Thoracic aorta (tissue), 2 donors: ENCODE data around the gene ERVH48-1. TPM values are rescaled to one million over a fixed set of nuclear protein-coding genes. Genes with fewer than 3 reads are reported as not detected.

ENCODE experiments used
- ATAC-seq: fragments of 150-250 bp; one replicate; pipeline ENCODE4 v1.8.0; 2017; ENCODE audit warnings: low read depth; ENCODE audit not compliant: insufficient number of reproducible peaks, low FRiP score
- DNase-seq: peaks from one replicate; pipeline ENCODE4 v3.0.0-alpha.2; 2020; ENCODE audit warnings: low spot score
- H3K27ac ChIP-seq, 2 donors: fragments of 200-600 bp; sonication (generic); 1 replicate in 1 of 2; 2 replicates in 1 of 2; pipeline ENCODE4 v1.5.1; 2016; ENCODE audit warnings: mild to moderate bottlenecking in 2 of 2, moderate library complexity in 2 of 2
- H3K27me3 ChIP-seq: fragments of 200-600 bp; sonication (generic); replicated peaks from 2 replicates; pipeline ENCODE4 v1.6.0; 2016; ENCODE audit warnings: mild to moderate bottlenecking; ENCODE audit not compliant: insufficient read depth
- H3K36me3 ChIP-seq: fragments of 200-600 bp; sonication (generic); one replicate; pipeline ENCODE4 v1.5.1; 2016
- H3K4me1 ChIP-seq, 2 donors: fragments of 200-600 bp; sonication (generic); 1 replicate in 1 of 2; 2 replicates in 1 of 2; pipeline versions ENCODE4 v1.5.1 to v1.6.0; 2016; ENCODE audit warnings: low read depth in 2 of 2, mild to moderate bottlenecking in 1 of 2; ENCODE audit not compliant: control insufficient read depth in 1 of 2
- H3K4me3 ChIP-seq: fragments of 200-600 bp; sonication (generic); 2 replicates; pipeline ENCODE4 v1.5.1; 2016; ENCODE audit warnings: mild to moderate bottlenecking
- H3K9me3 ChIP-seq: fragments of 200-600 bp; sonication (generic); 2 replicates; pipeline ENCODE4 v1.5.1; 2016
- total RNA-seq, 2 donors: library from RNA; depleted of rRNA; stranded (reverse); fragments of >200 nt; gene quantifications; one replicate each; pipeline versions ENCODE4 v1.1.0 to v1.2.3, GENCODE V29; 2016
- TF ChIP-seq, protein P1 (sequence below): fragments of 200-600 bp; sonication (generic); IDR thresholded peaks from one replicate; pipeline ENCODE4 v1.5.1; 2019; ENCODE audit warnings: antibody characterized with exemption

Gene ERVH48-1
- total RNA-seq, result not detected

DNA sequence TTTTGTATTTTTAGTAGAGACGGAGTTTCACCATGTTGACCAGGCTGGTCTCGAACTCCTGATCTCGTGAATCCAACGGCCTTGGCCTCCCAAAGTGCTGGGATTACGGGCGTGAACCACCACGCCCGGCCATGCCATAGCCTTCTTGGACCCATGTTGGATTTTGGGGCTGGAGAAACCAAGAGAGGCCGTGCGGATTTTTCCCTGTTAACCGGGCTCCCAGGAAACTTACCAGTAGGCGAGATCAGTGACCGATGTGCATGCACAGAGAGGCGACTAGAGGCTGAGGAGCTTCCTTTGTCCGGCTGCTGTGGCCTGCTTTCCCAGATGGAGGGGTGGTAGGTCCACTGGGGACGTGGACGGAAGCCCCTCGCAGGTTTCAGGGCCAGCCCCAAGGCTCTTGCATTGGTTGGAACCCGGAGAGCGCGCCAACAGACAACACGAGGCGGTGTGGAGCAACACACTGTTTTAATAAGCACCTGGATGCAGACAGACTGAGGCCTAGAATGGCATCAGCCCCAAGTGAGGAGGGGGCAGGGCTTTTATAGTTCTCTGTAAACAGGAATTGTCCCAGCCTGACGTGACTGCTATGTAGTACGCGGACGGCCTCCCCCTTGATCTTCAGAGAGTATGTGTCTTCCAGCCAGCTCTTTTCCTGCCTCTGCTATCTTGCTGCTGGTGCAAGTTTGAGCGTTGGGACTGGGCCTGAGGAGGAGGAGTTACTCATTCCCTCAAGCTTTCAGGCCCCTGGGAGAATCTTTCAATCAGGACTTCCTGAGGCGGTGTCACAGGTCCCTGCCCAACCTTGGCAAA lies at the start of gene ERVH48-1:
Gene ERVH48-1, minus strand, starts transcription at position 517 of the 813 bp plus-strand sequence. CDS start 6,624 bp downstream, outside the sequence.
- Histone ChIP-seq H3K27ac (no peak within 1 kb of the TSS), H3K36me3 (no peaks in the 10 kb centered on the region), H3K9me3 (no peaks in the 10 kb centered on the region), H3K27me3 (no peaks in the 10 kb centered on the region), H3K4me1 (peaks cover 0 to 4% of the 10 kb centered on the region in 2 donors), H3K4me3 (no peak within 1 kb of the TSS)
- TF ChIP-seq, protein P1, sequence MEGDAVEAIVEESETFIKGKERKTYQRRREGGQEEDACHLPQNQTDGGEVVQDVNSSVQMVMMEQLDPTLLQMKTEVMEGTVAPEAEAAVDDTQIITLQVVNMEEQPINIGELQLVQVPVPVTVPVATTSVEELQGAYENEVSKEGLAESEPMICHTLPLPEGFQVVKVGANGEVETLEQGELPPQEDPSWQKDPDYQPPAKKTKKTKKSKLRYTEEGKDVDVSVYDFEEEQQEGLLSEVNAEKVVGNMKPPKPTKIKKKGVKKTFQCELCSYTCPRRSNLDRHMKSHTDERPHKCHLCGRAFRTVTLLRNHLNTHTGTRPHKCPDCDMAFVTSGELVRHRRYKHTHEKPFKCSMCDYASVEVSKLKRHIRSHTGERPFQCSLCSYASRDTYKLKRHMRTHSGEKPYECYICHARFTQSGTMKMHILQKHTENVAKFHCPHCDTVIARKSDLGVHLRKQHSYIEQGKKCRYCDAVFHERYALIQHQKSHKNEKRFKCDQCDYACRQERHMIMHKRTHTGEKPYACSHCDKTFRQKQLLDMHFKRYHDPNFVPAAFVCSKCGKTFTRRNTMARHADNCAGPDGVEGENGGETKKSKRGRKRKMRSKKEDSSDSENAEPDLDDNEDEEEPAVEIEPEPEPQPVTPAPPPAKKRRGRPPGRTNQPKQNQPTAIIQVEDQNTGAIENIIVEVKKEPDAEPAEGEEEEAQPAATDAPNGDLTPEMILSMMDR, result no peak
- ATAC-seq (no peak), DNase-seq (no peak)

DNA sequence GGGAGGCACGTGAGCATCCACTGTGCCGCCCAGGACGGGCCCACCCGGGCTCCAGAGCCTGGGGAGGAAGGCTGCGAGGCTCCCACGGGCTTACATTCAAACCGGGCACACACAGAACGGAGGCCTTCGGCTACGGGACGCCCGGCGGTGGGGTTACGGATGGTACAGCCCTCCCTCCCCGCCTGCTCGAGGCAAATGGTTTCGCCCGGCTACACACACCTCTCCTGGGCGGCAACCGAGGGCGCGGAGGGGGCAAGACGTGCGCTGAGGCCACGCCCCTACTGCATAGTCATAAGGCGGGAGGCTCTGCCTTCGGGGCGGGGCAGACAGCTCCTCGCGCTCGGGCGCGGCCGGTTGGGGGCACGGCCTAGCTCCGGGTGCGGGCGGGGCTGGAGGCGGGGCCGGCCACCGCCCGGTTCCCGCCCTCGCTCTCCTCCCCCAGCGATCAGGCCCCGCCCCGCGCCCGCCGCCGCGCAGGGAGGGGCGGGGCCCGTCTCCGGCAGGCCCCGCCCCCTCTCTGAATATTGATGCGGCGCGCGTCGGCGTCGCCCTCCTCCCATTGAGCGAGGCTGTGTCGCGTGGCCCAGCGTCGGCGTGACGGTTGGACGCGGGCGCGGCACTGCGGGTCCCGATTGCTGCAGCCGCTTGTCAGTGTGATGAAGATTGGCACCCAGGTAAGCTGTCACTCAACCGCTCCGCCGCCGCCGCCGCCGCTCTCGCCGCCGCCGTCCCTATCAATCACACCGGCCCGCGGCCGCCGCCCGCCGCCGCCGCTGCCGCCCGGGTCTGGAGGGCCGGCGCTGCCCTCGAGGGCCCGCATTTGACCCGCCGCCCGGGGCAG lies 48.8 kb upstream of the ERVH48-1 start, which contains the start of gene PKNOX1:
Gene PKNOX1, plus strand, starts transcription at position 572 of the 841 bp plus-strand sequence. CDS start 29,820 bp downstream, outside the sequence.
- DNase-seq (peak; percentile 97), ATAC-seq (peak; percentile 95)
- Histone ChIP-seq H3K36me3 (no peaks in the 10 kb centered on the region), H3K27me3 (no peaks in the 10 kb centered on the region), H3K27ac (peak within 1 kb of the TSS; percentile 97 to 99), H3K4me3 (peak within 1 kb of the TSS; percentile 95), H3K9me3 (no peaks in the 10 kb centered on the region), H3K4me1 (peaks cover 7 to 19% of the 10 kb centered on the region in 2 donors)
- TF ChIP-seq, protein P1, result no peak

DNA sequence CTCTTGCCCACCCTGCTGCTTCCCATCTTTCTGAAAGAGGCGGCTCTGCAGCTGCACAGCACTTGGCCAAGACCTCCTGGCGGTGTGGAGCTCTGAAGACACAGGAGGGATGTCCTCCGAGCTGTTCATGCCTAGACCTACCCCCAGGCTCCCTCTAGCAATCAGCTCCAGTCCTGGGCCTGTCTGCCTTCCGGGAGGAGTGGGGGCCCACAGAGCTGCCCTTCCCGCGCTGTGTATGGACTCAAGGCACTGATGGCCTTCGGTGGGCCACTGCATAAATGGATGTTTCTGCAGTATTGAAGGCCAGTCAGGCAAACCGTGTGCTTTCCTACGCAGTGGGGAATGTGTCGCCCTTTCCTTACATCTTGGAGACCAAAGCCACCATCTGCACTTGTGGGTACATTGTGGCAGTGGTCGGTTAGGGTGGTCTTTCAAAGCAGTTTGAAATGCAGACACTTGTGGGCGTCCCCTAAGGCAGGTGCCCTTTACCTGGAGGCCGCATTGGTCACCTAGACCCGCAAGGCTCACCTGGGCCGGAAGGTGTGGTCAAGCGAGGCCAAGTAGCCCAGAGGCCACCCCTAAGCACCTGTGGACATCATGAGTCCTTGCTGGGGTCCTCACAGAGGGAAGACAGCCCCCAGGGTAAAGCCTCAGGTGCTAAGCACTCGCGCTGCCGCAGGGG lies 48.0 kb upstream of the ERVH48-1 start:
- Histone ChIP-seq H3K4me1 (peaks cover 7 to 19% of the 10 kb centered on the region in 2 donors), H3K4me3 (peak overlapping the region; percentile 76), H3K27me3 (no peaks in the 10 kb centered on the region), H3K9me3 (no peaks in the 10 kb centered on the region), H3K36me3 (no peaks in the 10 kb centered on the region), H3K27ac (peak overlapping the region; percentile 43 to 60)
- TF ChIP-seq, protein P1, result no peak
- ATAC-seq, result no peak
- DNase-seq, result no peak

DNA sequence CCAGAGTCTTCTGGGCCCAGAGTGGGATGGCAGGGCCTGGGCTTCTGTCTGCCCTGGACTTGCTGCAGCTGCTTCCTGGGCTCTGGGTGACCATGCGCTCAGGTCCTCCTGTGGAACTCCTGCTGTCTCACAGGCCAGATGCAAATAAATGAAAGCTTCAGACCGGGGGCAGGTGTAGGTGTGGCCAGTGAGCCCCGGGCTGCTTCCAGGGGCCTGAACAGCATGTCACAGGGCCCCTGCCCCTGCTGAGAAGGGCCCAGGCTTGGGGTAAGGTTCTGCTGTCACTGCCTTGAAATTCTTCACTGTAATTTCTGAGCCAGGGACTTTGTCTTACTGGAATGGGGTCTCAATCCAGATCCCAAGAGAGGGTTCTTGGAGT lies 46.5 kb upstream of the ERVH48-1 start:
- TF ChIP-seq, protein P1, result no peak
- no peak for ATAC-seq
- Histone ChIP-seq H3K27me3 (no peaks in the 10 kb centered on the region), H3K4me1 (peaks cover 7 to 19% of the 10 kb centered on the region in 2 donors), H3K4me3 (no peak overlapping the region), H3K36me3 (no peaks in the 10 kb centered on the region), H3K9me3 (no peaks in the 10 kb centered on the region), H3K27ac (no peak overlapping the region)
- DNase-seq, result no peak
